ENCODE results near the gene RCC2. TPM values are rescaled to one million over a fixed set of nuclear protein-coding genes. Genes with fewer than 3 reads are reported as not detected.

RCC2 gene
- total RNA-seq, 5 donors from 2014 or later (not counting 1 experiment from before 2014, with no cell fraction given): 35.9 to 53.5 (median 50.4) TPM

GRCh38 chr1:17434601-17435000 lies 4.9 kb downstream of the RCC2 start:
- DNase-seq (no peak), ATAC-seq (replicated peaks in 1 of 4) (no peak)
- Histone ChIP-seq H3K4me1 (ENCODE audit: control insufficient read depth in 1 of 2, extremely low read depth in 1 of 2, insufficient read depth in 2 of 2, low read length in 2 of 2) (peaks cover 10 to 38% of the 10 kb centered on the region in 2 experiments), H3K27me3 (replicated peaks in 1 of 2; ENCODE audit: control insufficient read depth in 2 of 2, extremely low read depth in 1 of 2, insufficient read depth in 2 of 2, low read length in 1 of 2) (no peaks in the 10 kb centered on the region), H3K4me3 (ENCODE audit: control insufficient read depth in 1 of 2, extremely low read depth in 1 of 2, low read length in 1 of 2) (no peak overlapping the region), H3K36me3 (ENCODE audit: control insufficient read depth in 2 of 2, extremely low read depth in 1 of 2, insufficient read depth in 1 of 2, low read length in 1 of 2) (peaks cover 9 to 19% of the 10 kb centered on the region in 2 donors), H3K27ac (ENCODE audit: low read length) (no peak overlapping the region), H3K9me3 (no peaks in the 10 kb centered on the region)
- H3K36me3 Mint-ChIP-seq: peaks cover 8% of the 10 kb centered on the region
- peak overlapping the region in 1 of 2 donors; percentile 61 for H3K27ac Mint-ChIP-seq
- peaks cover 52 to 57% (median 53%) of the 10 kb centered on the region in 3 donors for H3K4me1 Mint-ChIP-seq
- peak overlapping the region in 1 of 3 donors; percentile 1 for H3K4me3 Mint-ChIP-seq
- ChIA-PET CTCF (no interaction called here), POLR2A (no interaction called here)
- H3K27me3 Mint-ChIP-seq: no peaks in the 10 kb centered on the region
- no peaks in the 10 kb centered on the region for H3K9me3 Mint-ChIP-seq
- 57% methylated on average over 2 of the region's 9 CpGs for WGBS (ENCODE audit: insufficient coverage)

GRCh38 chr1:17434016-17434415 lies 5.5 kb downstream of the RCC2 start:
- DNase-seq: no peak
- no peak for ATAC-seq (replicated peaks in 1 of 4)
- ChIA-PET POLR2A (no interaction called here), CTCF (no interaction called here)
- WGBS (ENCODE audit: insufficient coverage): 100% methylated on average over 1 of the region's 3 CpGs
- Histone ChIP-seq H3K27me3 (replicated peaks in 1 of 2; ENCODE audit: control insufficient read depth in 2 of 2, extremely low read depth in 1 of 2, insufficient read depth in 2 of 2, low read length in 1 of 2) (no peaks in the 10 kb centered on the region), H3K4me1 (ENCODE audit: control insufficient read depth in 1 of 2, extremely low read depth in 1 of 2, insufficient read depth in 2 of 2, low read length in 2 of 2) (peaks cover 10 to 38% of the 10 kb centered on the region in 2 experiments), H3K9me3 (no peaks in the 10 kb centered on the region), H3K36me3 (ENCODE audit: control insufficient read depth in 2 of 2, extremely low read depth in 1 of 2, insufficient read depth in 1 of 2, low read length in 1 of 2) (peaks cover 9 to 21% of the 10 kb centered on the region in 2 donors), H3K27ac (ENCODE audit: low read length) (no peak overlapping the region), H3K4me3 (ENCODE audit: control insufficient read depth in 1 of 2, extremely low read depth in 1 of 2, low read length in 1 of 2) (no peak overlapping the region)
- Mint-ChIP-seq H3K4me3 (peak overlapping the region in 1 of 3 donors; percentile 1), H3K27ac (peak overlapping the region in 1 of 2 donors; percentile 77), H3K9me3 (no peaks in the 10 kb centered on the region), H3K4me1 (peaks cover 54 to 59% (median 59%) of the 10 kb centered on the region in 3 donors), H3K36me3 (peaks cover 13% of the 10 kb centered on the region), H3K27me3 (no peaks in the 10 kb centered on the region)

- no peak overlapping the region for H3K4me3 Mint-ChIP-seq
- Histone ChIP-seq H3K9me3 (no peaks in the 10 kb centered on the region), H3K27ac (ENCODE audit: low read length) (no peak overlapping the region), H3K4me1 (ENCODE audit: control insufficient read depth in 1 of 2, extremely low read depth in 1 of 2, insufficient read depth in 2 of 2, low read length in 2 of 2) (peaks cover 10 to 38% of the 10 kb centered on the region in 2 experiments), H3K27me3 (replicated peaks in 1 of 2; ENCODE audit: control insufficient read depth in 2 of 2, extremely low read depth in 1 of 2, insufficient read depth in 2 of 2, low read length in 1 of 2) (no peaks in the 10 kb centered on the region), H3K36me3 (ENCODE audit: control insufficient read depth in 2 of 2, extremely low read depth in 1 of 2, insufficient read depth in 1 of 2, low read length in 1 of 2) (peaks cover 9 to 29% of the 10 kb centered on the region in 2 donors), H3K4me3 (ENCODE audit: control insufficient read depth in 1 of 2, extremely low read depth in 1 of 2, low read length in 1 of 2) (no peak overlapping the region)
- ATAC-seq (replicated peaks in 1 of 4): no peak
- ChIA-PET CTCF (interaction anchor here in 1 of 2 donors (0.6 kb wide), 1 partner anchor 22 kb away, joined by 7 read pairs; no protein-coding TSS in a partner anchor), POLR2A (no interaction called here)
- H3K36me3 Mint-ChIP-seq: peaks cover 17% of the 10 kb centered on the region
- no peak for DNase-seq
- no peaks in the 10 kb centered on the region for H3K27me3 Mint-ChIP-seq
- H3K27ac Mint-ChIP-seq: peak overlapping the region in 1 of 2 donors; percentile 39
- H3K9me3 Mint-ChIP-seq: no peaks in the 10 kb centered on the region
- peaks cover 51 to 60% (median 59%) of the 10 kb centered on the region in 3 donors for H3K4me1 Mint-ChIP-seq
- whole genome bisulfite sequencing (ENCODE audit: insufficient coverage): 86% methylated on average over 9 of the region's 13 CpGs
These were observed 6.2 kb downstream of the RCC2 start for GRCh38 chr1:17433261-17433660.

GRCh38 chr1:17432412-17432811 lies 7.1 kb downstream of the RCC2 start:
- Mint-ChIP-seq H3K27ac (peak overlapping the region in 1 of 2 donors; percentile 22), H3K27me3 (no peaks in the 10 kb centered on the region), H3K4me1 (peaks cover 51 to 60% (median 59%) of the 10 kb centered on the region in 3 donors), H3K9me3 (no peaks in the 10 kb centered on the region), H3K36me3 (peaks cover 17% of the 10 kb centered on the region), H3K4me3 (no peak overlapping the region)
- Histone ChIP-seq H3K9me3 (no peaks in the 10 kb centered on the region), H3K27me3 (replicated peaks in 1 of 2; ENCODE audit: control insufficient read depth in 2 of 2, extremely low read depth in 1 of 2, insufficient read depth in 2 of 2, low read length in 1 of 2) (no peaks in the 10 kb centered on the region), H3K4me3 (ENCODE audit: control insufficient read depth in 1 of 2, extremely low read depth in 1 of 2, low read length in 1 of 2) (no peak overlapping the region), H3K36me3 (ENCODE audit: control insufficient read depth in 2 of 2, extremely low read depth in 1 of 2, insufficient read depth in 1 of 2, low read length in 1 of 2) (peaks cover 9 to 37% of the 10 kb centered on the region in 2 donors), H3K4me1 (ENCODE audit: control insufficient read depth in 1 of 2, extremely low read depth in 1 of 2, insufficient read depth in 2 of 2, low read length in 2 of 2) (peaks cover 10 to 38% of the 10 kb centered on the region in 2 experiments), H3K27ac (ENCODE audit: low read length) (no peak overlapping the region)
- ATAC-seq (replicated peaks in 1 of 4) (no peak), DNase-seq (no peak)
- ChIA-PET POLR2A (no interaction called here), CTCF (interaction anchor here in 1 of 2 donors (0.5 kb wide), 1 partner anchor 22 kb away, joined by 5 read pairs; no protein-coding TSS in a partner anchor)
- WGBS (ENCODE audit: insufficient coverage): 100% methylated on average over 1 of the region's 3 CpGs

GRCh38 chr1:17429183-17429582 lies 10.3 kb downstream of the RCC2 start:
- H3K27me3 ChIP-seq (replicated peaks in 1 of 2; ENCODE audit: control insufficient read depth in 2 of 2, extremely low read depth in 1 of 2, insufficient read depth in 2 of 2, low read length in 1 of 2): no peaks in the 10 kb centered on the region
- H3K4me1 ChIP-seq (ENCODE audit: control insufficient read depth in 1 of 2, extremely low read depth in 1 of 2, insufficient read depth in 2 of 2, low read length in 2 of 2): peaks cover under 1 to 13% of the 10 kb centered on the region in 2 experiments
- H3K9me3 Mint-ChIP-seq: no peaks in the 10 kb centered on the region
- H3K36me3 ChIP-seq (ENCODE audit: control insufficient read depth in 2 of 2, extremely low read depth in 1 of 2, insufficient read depth in 1 of 2, low read length in 1 of 2): peaks cover 29 to 66% of the 10 kb centered on the region in 2 donors
- ATAC-seq (replicated peaks in 1 of 4): no peak
- H3K36me3 Mint-ChIP-seq: peaks cover 34% of the 10 kb centered on the region
- H3K4me3 Mint-ChIP-seq: no peak overlapping the region
- peak overlapping the region in 1 of 2 donors; percentile 34 for H3K27ac Mint-ChIP-seq
- WGBS (ENCODE audit: insufficient coverage): 80% methylated on average over 9 of the region's 9 CpGs
- ChIA-PET CTCF (no interaction called here), POLR2A (interaction anchor here in 1 of 2 donors (0.6 kb wide), 1 partner anchor 10 kb away, joined by 4 read pairs; the partner anchor contains the start of gene RCC2)
- peaks cover 24 to 32% (median 31%) of the 10 kb centered on the region in 3 donors for H3K4me1 Mint-ChIP-seq
- H3K4me3 ChIP-seq (ENCODE audit: control insufficient read depth in 1 of 2, extremely low read depth in 1 of 2, low read length in 1 of 2): no peak overlapping the region
- no peak overlapping the region for H3K27ac ChIP-seq (ENCODE audit: low read length)
- H3K27me3 Mint-ChIP-seq: no peaks in the 10 kb centered on the region
- H3K9me3 ChIP-seq: no peaks in the 10 kb centered on the region
- DNase-seq: no peak

GRCh38 chr1:17427696-17428660 lies 11.5 kb downstream of the RCC2 start:
- H3K4me1 Mint-ChIP-seq: peaks cover 21 to 25% (median 23%) of the 10 kb centered on the region in 3 donors
- CTCF ChIA-PET: no interaction called here
- Histone ChIP-seq H3K27ac (ENCODE audit: low read length) (no peak overlapping the region), H3K27me3 (replicated peaks in 1 of 2; ENCODE audit: control insufficient read depth in 2 of 2, extremely low read depth in 1 of 2, insufficient read depth in 2 of 2, low read length in 1 of 2) (no peaks in the 10 kb centered on the region), H3K36me3 (ENCODE audit: control insufficient read depth in 2 of 2, extremely low read depth in 1 of 2, insufficient read depth in 1 of 2, low read length in 1 of 2) (peaks cover 24 to 72% of the 10 kb centered on the region in 2 donors), H3K4me1 (ENCODE audit: control insufficient read depth in 1 of 2, extremely low read depth in 1 of 2, insufficient read depth in 2 of 2, low read length in 2 of 2) (peaks cover 0 to 7% of the 10 kb centered on the region in 2 experiments), H3K9me3 (no peaks in the 10 kb centered on the region), H3K4me3 (ENCODE audit: control insufficient read depth in 1 of 2, extremely low read depth in 1 of 2, low read length in 1 of 2) (no peak overlapping the region)
- DNase-seq (no peak), ATAC-seq (replicated peaks in 1 of 4) (no peak)
- no peak overlapping the region for H3K4me3 Mint-ChIP-seq
- no peaks in the 10 kb centered on the region for H3K9me3 Mint-ChIP-seq
- WGBS (ENCODE audit: insufficient coverage): 95% methylated on average over 12 of the region's 21 CpGs
- POLR2A ChIA-PET: no interaction called here
- H3K36me3 Mint-ChIP-seq: peaks cover 44% of the 10 kb centered on the region
- no peaks in the 10 kb centered on the region for H3K27me3 Mint-ChIP-seq
- no peak overlapping the region for H3K27ac Mint-ChIP-seq

Data from T-cell (primary cell).